Measurements from ENCODE around the gene TDP1. TPM values are rescaled to one million over a fixed set of nuclear protein-coding genes. Genes with fewer than 3 reads are reported as not detected.

Gene TDP1
- total RNA-seq, 4 donors from 2014 or later: 2.0 to 5.0 (median 3.8) TPM

DNA sequence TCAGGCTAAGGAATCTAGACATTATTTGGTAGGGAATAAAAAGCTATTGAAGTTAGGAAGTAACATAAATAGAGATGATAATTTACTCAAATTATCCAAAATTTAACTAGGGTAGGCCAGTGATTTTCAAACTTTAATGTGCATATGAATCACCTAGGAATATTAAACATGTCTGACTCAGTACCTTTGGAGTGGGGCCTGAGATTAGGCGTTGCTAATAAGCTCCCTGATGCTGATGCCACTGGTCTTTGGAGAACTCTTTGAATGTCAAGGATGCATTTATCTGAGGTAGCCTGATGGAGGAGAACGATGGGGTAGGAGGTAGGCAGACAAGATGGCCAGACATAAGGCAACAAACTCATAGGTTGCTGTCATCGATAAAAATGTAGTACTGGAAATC is 34.4 kb upstream of the TDP1 start:
- no peak overlapping the region for H3K27ac ChIP-seq
- no peak for ATAC-seq
- H3K27me3 ChIP-seq: no peaks in the 10 kb centered on the region
- no peak for DNase-seq
- H3K4me1 ChIP-seq: peaks cover 9 to 10% of the 10 kb centered on the region in 2 donors
- in situ Hi-C loops (cut with MboI; ENCODE audit: low sequenced_read_pairs in 4 of 4): loop anchor here in 3 of 4 donors (25.0 kb wide), 3 partner anchors 484 to 1259 kb away; no protein-coding TSS in a partner anchor
- H3K9me3 ChIP-seq: no peaks in the 10 kb centered on the region
- H3K36me3 ChIP-seq: no peaks in the 10 kb centered on the region
- no peak for TF ChIP-seq POLR2A (IDR thresholded peaks at IDR 0.05)
- TF ChIP-seq, protein P1, sequence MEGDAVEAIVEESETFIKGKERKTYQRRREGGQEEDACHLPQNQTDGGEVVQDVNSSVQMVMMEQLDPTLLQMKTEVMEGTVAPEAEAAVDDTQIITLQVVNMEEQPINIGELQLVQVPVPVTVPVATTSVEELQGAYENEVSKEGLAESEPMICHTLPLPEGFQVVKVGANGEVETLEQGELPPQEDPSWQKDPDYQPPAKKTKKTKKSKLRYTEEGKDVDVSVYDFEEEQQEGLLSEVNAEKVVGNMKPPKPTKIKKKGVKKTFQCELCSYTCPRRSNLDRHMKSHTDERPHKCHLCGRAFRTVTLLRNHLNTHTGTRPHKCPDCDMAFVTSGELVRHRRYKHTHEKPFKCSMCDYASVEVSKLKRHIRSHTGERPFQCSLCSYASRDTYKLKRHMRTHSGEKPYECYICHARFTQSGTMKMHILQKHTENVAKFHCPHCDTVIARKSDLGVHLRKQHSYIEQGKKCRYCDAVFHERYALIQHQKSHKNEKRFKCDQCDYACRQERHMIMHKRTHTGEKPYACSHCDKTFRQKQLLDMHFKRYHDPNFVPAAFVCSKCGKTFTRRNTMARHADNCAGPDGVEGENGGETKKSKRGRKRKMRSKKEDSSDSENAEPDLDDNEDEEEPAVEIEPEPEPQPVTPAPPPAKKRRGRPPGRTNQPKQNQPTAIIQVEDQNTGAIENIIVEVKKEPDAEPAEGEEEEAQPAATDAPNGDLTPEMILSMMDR (IDR thresholded peaks at IDR 0.05 in 4 of 5, conservative IDR thresholded peaks at IDR 0.05 in 1 of 5): no peak
- H3K4me3 ChIP-seq: no peak overlapping the region
- intact Hi-C loops (cut with DNase I; ENCODE audit: low total_unique reads): no loop called here

DNA sequence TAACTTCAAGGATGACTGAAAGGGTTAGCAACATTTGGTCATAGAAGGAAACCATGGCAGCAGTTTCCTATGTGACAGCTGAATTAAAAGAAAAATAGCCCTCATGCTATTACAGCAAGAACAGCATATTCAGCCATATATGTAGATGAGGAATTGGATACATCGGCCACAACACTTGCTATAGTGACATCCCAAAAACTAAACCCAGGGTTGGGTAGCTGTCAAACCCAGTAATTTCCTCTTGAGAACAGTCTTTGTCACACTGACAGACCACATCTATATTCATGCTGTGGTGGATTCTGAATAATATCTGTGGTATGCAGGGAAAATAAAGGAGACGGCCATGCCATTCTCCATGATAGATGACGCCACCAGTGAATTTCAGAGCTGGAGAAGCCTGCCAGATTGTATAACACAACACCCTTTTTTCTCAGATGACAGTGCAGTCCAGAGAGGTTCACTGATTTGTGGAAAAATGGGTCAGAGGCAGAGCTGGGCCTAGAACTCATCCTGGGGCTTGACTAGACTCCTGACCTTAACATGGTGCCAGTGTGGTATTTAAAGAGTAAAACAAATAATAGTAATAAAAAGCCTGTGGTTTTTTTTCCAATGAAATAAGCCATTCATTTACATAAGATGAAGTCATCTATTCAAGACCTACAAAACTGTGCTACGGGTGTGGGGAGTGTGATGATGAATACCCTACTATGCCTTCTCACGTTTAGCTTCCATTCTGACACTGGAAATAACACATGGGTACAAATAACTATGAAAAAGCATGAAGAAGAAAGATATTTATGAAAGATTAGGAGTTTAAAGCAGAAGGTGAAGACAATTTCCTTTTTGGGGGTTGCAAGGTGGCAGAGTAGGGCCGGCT is 33.5 kb upstream of the TDP1 start:
- no peak overlapping the region for H3K4me3 ChIP-seq
- DNase-seq (no peak), ATAC-seq (no peak)
- no peak overlapping the region for H3K27ac ChIP-seq
- H3K36me3 ChIP-seq: no peaks in the 10 kb centered on the region
- TF ChIP-seq, protein P1 (IDR thresholded peaks at IDR 0.05 in 4 of 5, conservative IDR thresholded peaks at IDR 0.05 in 1 of 5): no peak
- TF ChIP-seq POLR2A (IDR thresholded peaks at IDR 0.05): no peak
- H3K4me1 ChIP-seq: peaks cover 9 to 10% of the 10 kb centered on the region in 2 donors
- H3K27me3 ChIP-seq: no peaks in the 10 kb centered on the region
- intact Hi-C loops (cut with DNase I; ENCODE audit: low total_unique reads) (no loop called here), in situ Hi-C loops (cut with MboI; ENCODE audit: low sequenced_read_pairs in 4 of 4) (loop anchor here in 3 of 4 donors (25.0 kb wide), 3 partner anchors 485 to 1260 kb away; no protein-coding TSS in a partner anchor)
- no peaks in the 10 kb centered on the region for H3K9me3 ChIP-seq

DNA sequence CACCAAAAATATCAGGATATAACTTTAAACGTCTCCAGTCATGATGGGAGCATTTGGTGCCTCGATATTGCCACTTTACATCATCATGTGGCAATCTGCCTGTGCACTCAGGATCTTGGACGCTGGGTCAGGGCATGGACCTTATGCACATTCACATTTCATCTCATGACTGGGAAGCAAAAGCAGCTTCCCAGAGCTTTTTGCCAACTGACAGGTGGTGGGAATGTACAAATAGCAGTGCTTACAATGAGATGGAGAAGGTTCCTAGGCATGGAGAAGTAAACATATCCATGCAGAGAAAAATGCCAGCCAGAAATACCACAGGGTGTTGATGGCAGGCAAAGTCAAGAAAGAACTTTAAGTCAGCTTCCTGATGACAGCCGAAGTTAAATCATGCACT is 31.5 kb upstream of the TDP1 start:
- H3K4me1 ChIP-seq: peaks cover 9 to 10% of the 10 kb centered on the region in 2 donors
- no peak overlapping the region for H3K4me3 ChIP-seq
- no peaks in the 10 kb centered on the region for H3K36me3 ChIP-seq
- no peak overlapping the region for H3K27ac ChIP-seq
- in situ Hi-C loops (cut with MboI; ENCODE audit: low sequenced_read_pairs in 4 of 4) (loop anchor here in 3 of 4 donors (25.0 kb wide), 3 partner anchors 487 to 1262 kb away; no protein-coding TSS in a partner anchor), intact Hi-C loops (cut with DNase I; ENCODE audit: low total_unique reads) (no loop called here)
- no peaks in the 10 kb centered on the region for H3K27me3 ChIP-seq
- DNase-seq (no peak), ATAC-seq (no peak)
- H3K9me3 ChIP-seq: no peaks in the 10 kb centered on the region
- no peak for TF ChIP-seq POLR2A (IDR thresholded peaks at IDR 0.05)
- TF ChIP-seq, protein P1 (IDR thresholded peaks at IDR 0.05 in 4 of 5, conservative IDR thresholded peaks at IDR 0.05 in 1 of 5): no peak

DNA sequence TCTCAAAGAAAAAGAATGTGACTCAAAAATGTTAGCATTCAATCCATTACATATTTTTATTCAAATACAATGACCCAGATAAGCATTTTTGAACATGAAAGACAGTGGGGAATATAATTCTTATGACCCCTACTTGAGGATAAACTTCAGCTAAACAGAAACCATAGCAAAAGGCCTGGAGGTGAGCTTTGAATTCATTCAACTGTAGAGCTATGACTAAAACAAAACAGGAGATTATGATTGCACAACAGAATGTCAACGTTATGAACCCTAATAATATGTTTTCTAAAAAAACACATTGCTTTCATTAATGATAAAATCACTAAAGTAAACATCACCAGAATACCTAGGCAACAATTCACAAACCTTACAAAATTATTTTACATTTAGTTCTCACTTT is 29.0 kb upstream of the TDP1 start:
- H3K27ac ChIP-seq: no peak overlapping the region
- no peak for DNase-seq
- TF ChIP-seq, protein P1 (IDR thresholded peaks at IDR 0.05 in 4 of 5, conservative IDR thresholded peaks at IDR 0.05 in 1 of 5): no peak
- no peak for TF ChIP-seq POLR2A (IDR thresholded peaks at IDR 0.05)

More for the DNA sequence above, 29.0 kb upstream of the TDP1 start:
- no peaks in the 10 kb centered on the region for H3K9me3 ChIP-seq
- H3K36me3 ChIP-seq: no peaks in the 10 kb centered on the region
- H3K4me3 ChIP-seq: no peak overlapping the region
- ATAC-seq: no peak
- H3K4me1 ChIP-seq: peaks cover 9 to 10% of the 10 kb centered on the region in 2 donors
- in situ Hi-C loops (cut with MboI; ENCODE audit: low sequenced_read_pairs in 4 of 4) (no loop called here), intact Hi-C loops (cut with DNase I; ENCODE audit: low total_unique reads) (no loop called here)
- H3K27me3 ChIP-seq: no peaks in the 10 kb centered on the region
